Adipose tissue (tissue), 3 donors: ENCODE results near the gene SPRN. TPM values are rescaled to one million over a fixed set of nuclear protein-coding genes. Genes with fewer than 3 reads are reported as not detected.
"Not testable (repeated sequence)": the region's sequence is repeated elsewhere in the genome, so short reads cannot be mapped to it uniquely, and the experiment has no call there.

Experiments
- H3K27ac ChIP-seq: one replicate; pipeline ENCODE4 v1.5.1; 2013; ENCODE audit warnings: low read depth, low read length
- WGBS, 3 donors: extraction: QIAGEN DNeasy Blood & Tissue Kit; methylation state at CpG; one replicate each; pipeline ENCODE4 v1.1.7; 2013; 5-methylcytosine and 5-hydroxymethylcytosine counted together
- polyA plus RNA-seq, 3 donors: library from polyadenylated mRNA; stranded (reverse); fragments of 200-250 nt; gene quantifications; one replicate each; pipeline ENCODE4 v1.2.3, GENCODE V29; 2013
- donor health status: healthy with polysubstance abuse.
- donor health status: Bipolar disorder and iron deficiency.
- donor health status: healthy.

The SPRN gene
- polyA plus RNA-seq, 3 donors: 0.11 to 0.18 (median 0.16) TPM

DNA sequence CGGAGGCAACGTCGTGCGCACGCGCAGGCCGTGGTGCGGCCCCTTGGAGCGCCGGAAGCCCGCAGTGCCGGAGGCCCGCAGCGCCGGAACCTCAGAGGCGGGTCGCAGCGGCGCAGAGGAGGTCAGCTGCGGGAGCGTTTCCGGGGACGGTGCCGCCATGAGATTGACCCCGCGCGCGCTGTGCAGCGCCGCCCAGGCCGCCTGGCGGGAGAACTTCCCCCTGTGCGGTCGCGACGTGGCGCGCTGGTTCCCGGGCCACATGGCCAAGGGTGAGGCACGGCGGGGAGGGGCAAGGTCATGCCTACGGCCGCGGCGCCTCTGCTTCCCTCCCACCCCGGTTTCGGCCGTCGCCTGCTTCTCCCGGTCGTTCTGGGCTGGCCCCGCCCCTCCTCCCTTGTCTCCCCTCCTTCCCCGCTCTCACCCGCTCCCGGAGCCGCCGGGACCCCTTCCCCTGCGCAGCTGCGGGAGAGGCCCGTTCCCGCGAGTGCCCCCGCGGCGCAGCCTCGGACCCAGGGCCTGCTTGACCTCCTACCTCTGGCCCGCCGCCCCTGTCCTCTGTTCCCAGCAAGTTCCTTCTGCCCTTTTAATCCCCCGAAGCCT, 30.3 kb downstream of the SPRN start, which contains the start of gene MTG1:
Gene MTG1, plus strand, starts transcription at position 94 of the 600 bp plus-strand sequence. Its CDS starts 64 bp downstream, at position 158.
- H3K27ac ChIP-seq: peak within 1 kb of the TSS; percentile 10
- 0 to 1% (median 0%) methylated on average over 40 to 68 of the region's 69 CpGs for WGBS, 3 donors

DNA sequence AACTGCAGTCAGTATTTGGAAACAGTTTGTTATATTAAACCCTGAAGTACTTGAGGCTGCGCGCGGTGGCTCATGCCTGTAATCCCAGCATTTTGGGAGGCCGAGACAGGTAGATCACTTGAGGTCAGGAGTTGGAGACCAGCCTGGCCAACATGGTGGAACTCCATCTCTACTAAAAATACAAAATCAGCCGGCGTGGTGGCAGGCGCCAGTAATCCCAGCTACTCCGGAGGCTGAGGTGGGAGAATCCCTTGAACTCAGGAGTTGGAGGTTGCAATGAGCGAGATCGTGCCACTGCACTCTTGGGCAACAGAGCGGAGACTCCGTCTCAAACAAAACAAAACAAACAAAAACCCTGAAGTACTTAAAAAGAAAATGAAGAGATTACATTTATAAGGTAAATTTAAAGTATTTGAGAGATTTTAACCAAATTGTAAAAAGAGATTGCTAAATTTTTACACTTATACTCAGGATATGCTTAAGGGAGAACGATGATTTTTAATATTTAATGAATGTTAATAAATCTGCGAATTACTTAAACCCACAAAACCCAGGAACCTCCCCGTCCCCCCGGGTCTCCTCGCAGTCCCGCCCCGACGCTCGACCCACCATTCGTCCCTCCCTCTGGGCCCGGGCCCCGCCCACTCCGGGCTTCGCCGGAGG, 30.9 kb downstream of the SPRN start:
- no peak overlapping the region for H3K27ac ChIP-seq
- 35 to 36% (median 36%) methylated on average over 27 of the region's 27 CpGs for WGBS, 3 donors

DNA sequence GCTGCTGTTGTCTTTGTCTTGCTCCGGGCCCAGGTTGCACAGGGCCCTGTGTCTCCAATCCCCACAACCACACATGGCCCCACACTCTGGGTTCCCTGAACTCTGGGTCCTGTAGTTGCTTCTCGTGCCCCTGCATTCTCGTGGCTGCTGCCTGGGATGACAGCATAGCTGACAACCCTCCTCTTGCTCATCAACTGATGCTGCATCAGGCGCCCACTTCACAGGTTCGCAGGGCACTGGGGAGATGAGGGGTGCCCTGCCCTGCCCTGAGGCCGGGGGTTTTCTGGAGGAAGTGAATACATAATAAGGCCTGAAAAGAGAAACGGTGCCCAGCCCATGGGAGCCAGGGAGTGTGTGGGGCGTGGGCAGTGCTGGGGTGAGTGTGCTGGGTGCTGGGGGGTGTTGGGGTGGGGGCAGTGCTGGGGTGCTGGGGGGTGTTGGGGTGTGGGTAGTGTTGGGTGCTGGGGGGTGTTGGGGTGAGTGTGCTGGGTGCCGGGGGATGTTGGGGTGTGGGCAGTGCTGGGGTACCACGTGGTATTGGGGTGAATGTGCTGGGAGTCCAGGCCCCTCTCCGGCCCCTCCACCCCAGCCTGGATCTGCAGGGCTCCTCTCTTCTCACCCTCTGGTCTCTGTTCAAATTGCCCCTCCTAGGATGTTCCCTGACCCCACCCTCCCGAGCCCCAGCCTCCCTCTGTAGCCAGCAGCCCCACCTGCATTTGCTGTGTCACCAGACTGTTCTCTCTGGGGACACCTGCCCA, 32.5 kb downstream of the SPRN start:
- WGBS, 3 donors: 82 to 86% (median 82%) methylated on average over 11 to 12 of the region's 12 CpGs
- no peak overlapping the region for H3K27ac ChIP-seq

DNA sequence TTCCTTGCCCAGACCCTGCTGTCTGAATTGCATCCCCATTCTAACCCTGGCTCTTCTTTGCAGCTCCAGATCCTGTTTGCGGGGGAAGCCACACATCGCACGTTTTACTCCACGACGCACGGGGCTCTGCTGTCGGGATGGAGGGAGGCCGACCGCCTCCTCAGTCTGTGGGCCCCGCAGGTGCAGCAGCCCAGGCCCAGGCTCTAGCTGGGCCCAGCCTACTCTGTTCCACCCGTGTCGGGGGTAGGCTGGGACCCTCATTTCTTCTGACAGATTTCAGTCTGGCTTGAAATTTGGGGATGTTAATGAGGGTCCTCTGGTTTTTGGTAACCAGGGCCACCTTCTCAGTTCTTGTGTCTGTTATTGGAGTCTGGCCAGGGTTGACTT, 33.2 kb downstream of the SPRN start:
- H3K27ac ChIP-seq: no peak overlapping the region
- WGBS, 3 donors: 94 to 95% (median 95%) methylated on average over 12 of the region's 12 CpGs

DNA sequence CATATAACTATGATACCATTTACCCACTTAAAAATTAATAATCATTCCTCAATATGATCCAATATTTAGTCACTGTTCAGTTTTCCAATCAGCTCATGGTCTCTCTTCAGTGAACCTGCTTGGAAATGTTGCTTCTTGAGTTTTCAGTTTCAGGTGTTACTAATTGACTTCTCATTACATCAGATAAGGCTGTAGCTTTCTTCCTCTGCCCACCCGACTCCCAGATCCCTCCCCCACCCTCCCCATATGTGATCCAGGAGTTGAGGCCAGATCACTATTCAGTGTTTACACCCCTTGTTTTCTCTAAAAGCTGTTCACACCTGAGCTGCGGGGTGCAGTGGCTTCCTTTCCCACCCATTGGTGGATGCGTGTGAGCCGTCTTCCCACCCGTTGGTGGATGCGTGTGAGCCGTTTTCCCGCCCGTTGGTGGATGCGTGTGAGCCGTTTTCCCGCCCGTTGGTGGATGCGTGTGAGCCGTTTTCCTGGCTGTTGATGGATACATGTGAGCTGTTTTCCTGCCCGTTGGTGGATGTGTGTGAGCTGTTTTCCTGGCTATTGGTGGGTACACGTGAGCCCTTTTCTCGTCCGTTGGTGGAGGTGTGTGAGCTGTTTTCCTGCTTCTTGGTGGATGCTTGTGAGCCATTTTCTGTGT, 33.7 kb downstream of the SPRN start:
- H3K27ac ChIP-seq: no peak overlapping the region
- WGBS, 3 donors: 87 to 90% (median 90%) methylated on average over 19 of the region's 19 CpGs

DNA sequence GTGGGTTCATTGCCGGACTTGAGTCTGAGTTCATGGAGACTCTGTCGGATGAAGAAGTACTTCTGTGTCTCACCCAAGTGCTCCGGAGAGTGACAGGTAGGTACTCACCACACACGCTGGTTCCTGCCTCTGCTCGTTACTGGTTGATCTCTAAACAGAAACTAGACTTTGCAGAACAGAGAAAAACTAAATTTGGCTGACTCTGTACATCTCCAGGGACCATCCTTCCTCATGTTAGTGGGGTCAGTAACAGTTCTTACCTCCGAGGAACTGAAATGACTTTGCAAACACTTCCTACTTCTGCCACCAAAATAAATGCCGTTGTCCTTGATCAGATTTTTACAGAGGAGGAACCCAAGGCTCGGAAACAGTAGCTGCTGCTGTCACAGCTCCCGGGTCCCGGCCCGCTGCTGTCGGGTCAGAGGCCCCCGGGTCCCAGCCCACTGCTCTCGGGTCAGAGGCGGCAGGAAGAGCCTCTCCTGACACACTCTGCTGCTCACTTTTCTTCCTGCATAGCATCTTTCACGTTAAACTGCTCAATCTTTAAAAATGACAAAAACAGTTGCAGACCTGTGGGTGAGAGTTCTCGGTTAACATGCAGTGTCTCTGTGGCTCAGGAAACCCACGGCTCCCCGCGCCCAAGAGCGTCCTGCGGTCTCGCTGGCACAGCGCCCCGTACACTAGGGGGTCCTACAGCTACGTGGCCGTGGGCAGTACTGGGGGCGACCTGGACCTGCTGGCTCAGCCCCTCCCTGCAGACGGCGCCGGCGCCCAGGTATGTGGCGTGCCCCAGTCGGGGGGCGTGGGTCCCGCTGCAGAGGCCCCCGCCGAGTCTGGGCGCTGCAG, 35.2 kb downstream of the SPRN start:
- WGBS, 3 donors: 58 to 83% (median 59%) methylated on average over 39 of the region's 39 CpGs
- H3K27ac ChIP-seq: no peak overlapping the region

DNA sequence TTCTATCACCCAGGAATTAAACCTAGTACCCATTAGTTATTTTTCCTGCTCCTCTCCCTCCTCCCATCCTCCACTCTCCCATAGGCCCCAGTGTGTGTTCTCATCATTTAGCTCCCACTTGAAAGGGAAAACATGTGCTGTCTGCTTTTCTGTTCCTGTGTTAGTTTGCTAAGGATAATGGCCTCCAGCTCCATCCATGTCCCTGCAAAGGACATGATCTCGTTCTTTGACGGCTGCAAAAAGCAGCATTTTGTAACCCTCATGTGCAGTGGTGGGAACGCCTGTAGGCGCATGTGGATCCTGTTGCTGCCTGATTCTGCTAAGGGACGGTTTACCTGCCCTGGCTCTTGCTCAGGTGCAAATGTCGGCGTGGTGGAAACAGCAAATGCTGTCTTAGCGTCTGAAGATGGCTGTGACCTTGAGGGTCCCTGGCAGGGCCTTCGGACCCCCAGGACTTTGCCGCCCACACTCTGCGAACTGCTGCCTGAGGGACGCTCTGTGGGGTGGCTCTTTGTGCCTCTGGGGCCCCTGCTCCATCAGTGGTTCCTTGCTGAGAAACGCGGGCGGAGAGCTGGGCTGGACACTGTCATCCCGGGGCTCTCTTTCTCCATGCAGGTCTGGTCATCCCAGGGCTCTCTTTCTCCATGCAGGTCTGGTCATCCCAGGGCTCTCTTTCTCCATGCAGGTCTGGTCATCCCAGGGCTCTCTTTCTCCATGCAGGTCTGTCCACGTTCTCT, 36.0 kb downstream of the SPRN start:
- H3K27ac ChIP-seq: no peak overlapping the region
- 87 to 88% (median 88%) methylated on average over 17 of the region's 17 CpGs for WGBS, 3 donors

DNA sequence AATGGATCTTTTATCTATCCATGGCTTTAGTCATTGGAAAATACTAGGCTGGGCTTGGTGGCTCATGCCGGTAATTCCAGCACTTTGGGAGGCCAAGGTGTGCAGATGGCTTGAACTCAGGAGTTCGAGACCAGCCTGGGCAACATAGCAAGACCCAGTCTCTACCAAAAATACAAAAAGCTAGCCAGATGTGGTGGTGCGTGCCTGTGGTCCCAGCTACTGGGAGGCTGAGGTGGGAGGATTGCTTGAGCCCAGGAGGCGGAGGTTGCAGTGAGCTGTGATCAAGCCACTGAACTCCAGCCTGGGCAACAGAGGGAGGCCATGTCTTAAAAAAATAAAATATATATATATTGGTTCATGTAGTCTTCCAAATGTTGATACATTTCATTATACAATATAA, 37.5 kb downstream of the SPRN start:
- not testable (repeated sequence) for H3K27ac ChIP-seq
- 96 to 100% (median 97%) methylated on average over 4 of the region's 4 CpGs for WGBS, 3 donors

DNA sequence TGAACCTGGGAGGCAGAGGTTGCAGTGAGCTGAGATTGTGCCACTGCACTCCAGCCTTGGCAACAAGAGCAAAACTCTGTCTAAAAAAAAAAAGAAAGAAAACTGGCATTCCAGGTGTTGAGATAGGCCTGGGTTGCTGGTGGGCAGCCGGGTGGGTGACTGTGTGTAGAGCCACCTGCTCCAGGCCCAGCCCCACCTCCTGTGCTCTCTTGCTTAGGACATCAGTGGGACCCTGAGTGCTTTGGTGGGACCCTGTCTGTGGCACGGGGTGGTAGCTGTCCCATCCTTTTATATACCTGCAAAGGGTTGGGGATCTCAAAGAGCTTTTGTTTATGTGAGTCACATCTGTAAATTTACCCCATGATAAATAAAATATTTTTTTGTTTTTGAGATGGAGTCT, 39.2 kb downstream of the SPRN start:
- no peak overlapping the region for H3K27ac ChIP-seq
- WGBS, 3 donors: 90 to 98% (median 95%) methylated on average over 2 of the region's 2 CpGs

DNA sequence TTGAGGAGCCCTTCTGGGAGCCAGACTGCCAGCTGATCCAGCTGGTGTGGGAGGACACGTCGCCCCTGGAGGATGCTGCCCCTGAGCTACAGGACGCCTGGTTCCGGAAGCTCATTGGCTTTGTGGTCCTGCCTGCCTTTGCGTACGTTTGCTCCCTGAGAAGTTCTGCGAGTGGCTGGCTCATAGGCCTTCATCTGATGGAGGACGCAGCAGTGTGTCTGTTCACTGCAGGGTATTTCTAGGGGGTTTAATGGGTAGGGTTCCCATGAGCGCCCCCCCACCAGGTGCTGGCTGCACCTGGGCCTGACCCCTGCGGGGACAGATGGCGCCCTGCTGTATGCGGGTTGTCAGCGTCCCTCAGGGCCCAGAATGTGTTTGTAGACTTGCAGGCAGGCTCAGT, 40.4 kb downstream of the SPRN start:
- H3K27ac ChIP-seq: no peak overlapping the region
- WGBS, 3 donors: 89 to 93% (median 92%) methylated on average over 13 of the region's 13 CpGs

DNA sequence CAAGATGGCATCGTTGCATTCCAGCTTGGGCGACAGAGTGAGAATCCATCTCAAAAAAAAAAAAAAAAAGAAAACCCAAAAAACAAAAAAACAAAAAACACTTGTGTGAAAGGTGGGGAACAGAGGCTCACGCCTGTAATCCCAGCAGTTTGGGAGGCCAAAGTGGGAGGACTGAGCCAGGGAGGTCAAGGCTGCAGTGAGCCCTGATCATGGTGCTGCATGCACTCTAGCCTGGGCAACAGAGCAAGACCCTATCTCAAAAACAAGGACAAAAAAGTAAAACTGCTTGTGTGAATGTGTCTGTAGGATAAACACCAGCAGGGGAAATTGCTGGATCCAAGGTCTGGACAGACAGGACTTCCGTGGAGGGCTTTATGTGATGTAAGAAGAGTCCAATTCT, 40.9 kb downstream of the SPRN start:
- H3K27ac ChIP-seq: no peak overlapping the region
- 93 to 97% (median 97%) methylated on average over 4 of the region's 4 CpGs for WGBS, 3 donors

DNA sequence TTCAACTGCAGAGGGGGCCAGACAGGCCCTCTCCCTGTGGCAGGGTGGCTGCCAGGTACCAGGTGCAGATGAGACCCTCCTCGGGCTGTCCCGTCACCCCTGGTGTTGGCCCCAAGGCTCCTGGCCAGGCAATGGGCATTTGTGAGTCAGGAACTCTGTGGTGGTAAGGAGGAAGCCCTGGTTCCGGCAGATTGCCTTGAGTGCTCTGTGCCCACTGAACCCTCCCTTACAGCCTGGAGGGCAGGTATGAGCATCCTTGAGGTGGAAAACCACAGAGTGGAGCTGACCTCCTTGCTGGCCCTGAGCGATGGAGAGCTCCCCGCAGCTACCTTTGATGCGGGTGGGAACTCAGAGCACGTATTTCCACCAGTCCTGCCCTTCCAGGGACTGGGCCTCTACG, 43.4 kb downstream of the SPRN start:
- H3K27ac ChIP-seq: no peak overlapping the region
- WGBS, 3 donors: 65 to 90% (median 72%) methylated on average over 8 of the region's 8 CpGs

DNA sequence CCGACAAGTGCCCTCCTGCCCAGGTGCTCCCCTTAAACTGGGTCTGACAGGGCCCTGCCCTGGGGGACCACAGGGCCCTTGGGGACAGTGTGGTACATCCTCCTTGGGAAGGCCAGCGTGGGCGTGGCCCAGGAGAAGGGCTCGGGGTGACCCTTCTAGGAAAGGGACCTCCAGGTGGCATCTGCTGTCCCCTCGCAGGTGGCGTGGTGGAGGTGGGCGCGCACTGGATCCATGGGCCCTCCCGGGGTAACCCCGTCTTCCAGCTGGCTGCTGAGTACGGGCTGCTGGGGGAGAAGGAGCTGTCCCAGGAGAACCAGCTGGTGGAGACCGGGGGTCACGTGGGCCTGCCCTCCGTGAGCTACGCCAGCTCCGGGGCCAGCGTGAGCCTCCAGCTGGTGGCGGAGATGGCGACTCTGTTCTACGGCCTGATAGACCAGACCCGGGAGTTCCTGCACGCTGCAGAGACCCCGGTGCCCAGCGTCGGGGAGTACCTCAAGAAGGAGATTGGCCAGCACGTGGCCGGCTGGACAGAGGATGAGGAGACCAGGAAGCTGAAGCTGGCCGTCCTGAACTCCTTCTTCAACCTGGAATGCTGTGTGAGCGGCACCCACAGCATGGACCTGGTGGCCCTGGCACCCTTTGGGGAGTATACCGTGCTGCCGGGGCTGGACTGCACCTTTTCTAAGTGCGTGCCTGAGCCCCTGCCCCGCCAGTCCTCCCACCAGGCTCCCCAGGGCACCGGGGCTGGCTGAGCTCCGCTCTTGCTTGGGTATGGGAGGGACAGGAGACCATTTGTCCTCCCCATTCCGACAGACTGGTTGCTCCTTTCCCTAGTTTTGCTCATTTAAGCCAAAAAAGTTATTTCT, 44.4 kb downstream of the SPRN start:
- H3K27ac ChIP-seq: no peak overlapping the region

DNA sequence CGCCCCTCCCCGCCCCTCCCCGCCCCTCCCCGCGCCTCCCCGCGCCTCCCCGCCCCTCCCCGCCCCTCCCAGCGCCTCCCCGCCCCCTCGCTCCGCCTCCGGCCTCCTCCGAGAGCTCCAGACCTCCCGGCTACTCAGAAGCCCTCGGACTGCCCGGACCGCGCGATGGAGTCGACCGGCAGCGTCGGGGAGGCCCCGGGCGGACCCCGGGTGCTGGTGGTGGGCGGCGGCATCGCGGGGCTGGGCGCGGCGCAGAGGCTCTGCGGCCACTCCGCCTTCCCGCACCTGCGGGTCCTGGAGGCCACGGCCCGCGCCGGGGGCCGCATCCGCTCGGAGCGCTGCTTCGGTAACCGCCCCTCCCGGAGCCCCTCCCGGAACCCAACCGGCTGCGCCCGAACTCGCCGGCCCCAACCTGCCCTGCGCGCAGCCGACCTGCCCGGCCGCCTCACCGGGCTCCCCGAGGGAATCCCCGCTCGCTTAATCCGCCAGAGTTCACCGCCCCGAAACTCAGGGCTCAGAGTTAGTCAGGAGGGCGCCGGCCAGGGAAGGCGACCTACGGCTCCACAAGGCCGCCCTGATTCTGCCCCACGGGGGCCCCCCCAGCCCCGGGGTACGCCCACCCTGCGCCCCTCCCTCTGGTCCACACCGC, 45.1 kb downstream of the SPRN start, which contains the start of gene PAOX:
Gene PAOX, plus strand, starts transcription at position 111 of the 649 bp plus-strand sequence. Its CDS starts 55 bp downstream, at position 166.
- no peak within 1 kb of the TSS for H3K27ac ChIP-seq
- 0 to 6% (median 4%) methylated on average over 26 to 68 of the region's 78 CpGs for WGBS, 3 donors

More for the DNA sequence above, 44.4 kb downstream of the SPRN start:
- 91 to 96% (median 93%) methylated on average over 35 to 36 of the region's 36 CpGs for WGBS, 3 donors

DNA sequence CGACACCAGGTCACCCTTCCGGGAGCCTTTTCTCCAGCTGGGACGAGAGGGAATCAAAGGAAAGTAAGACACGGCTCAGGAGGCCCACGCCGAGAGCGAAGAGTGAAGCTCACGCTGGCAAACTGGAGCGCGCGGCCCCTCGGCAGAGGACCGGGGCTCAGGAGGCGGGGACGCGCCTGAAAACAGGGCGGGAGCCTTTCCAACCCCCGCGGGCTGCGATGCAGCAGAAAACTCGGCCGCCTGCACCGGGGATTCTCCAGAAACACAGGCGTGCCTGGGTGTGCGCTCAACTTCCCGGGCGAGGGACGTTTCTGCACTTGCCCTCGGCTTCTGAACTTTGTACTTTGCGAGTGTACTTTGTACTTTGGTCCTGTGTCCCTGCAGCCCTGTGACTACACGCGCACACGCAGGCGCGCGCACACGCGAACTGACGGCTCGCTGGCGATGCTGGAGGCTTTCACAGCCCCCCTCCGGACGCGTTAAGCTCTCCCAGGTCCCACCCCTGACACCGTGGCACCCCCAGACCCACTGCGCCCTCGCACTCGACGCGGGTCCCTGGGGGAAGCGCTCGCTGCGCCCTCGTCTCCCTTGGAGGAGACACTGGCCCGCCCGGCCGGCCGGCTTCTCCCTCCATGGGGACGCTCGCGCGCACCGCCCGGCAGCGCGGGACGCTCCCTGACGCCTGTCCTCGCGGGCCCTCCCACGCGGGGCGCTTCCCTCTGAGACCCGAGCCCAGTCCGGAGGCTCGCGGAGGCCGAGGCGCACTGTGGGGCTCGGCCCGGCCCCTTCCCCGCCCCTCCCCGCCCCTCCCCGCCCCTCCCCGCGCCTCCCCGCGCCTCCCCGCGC, 46.0 kb downstream of the SPRN start:
- WGBS, 3 donors: 0 to 1% (median 0%) methylated on average over 69 to 83 of the region's 90 CpGs

More for the DNA sequence above, 46.0 kb downstream of the SPRN start:
- no peak overlapping the region for H3K27ac ChIP-seq
